DMS 273 (cell line): ENCODE results near the gene HTT.
A peak's percentile ranks its signal among the peaks of the same experiment; 100 is the strongest.

Experiments
- DNase-seq: peaks from one replicate; lab custom pipeline; 2025; ENCODE audit not compliant: unreplicated experiment; lab: John Stamatoyannopoulos, UW

Gene HTT

GRCh38 chr4:3074078-3074845 is at the start of gene HTT, which contains the start of gene HTT-AS:
Gene HTT (plus strand): TSS chr4:3074681. CDS start chr4:3074826, 145 bp downstream.
Gene HTT-AS (minus strand): TSS chr4:3074538.
- peak; percentile 94 for DNase-seq

GRCh38 chr4:3025881-3026280 is 48.6 kb upstream of the HTT start:
- no peak for DNase-seq

DNA sequence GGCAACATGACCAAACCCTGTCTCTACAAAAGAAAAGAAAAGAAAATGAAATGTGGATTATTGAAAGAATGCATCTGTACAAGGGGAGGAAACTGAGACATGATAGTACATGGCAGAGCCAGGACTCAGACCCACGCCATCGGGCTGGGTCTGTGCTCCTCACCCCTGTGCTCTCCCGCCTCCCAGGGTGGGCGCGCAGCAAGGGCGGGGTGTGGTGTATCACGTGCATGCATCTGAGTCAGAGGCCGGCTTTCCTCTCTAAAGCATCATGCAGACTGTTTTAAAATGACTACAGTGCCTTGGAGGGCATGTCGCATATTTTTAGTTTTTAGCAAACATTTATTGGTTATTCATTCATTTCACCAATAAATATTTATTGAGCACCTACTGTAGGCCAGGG is 47.9 kb upstream of the HTT start:
- DNase-seq, result no peak

DNA sequence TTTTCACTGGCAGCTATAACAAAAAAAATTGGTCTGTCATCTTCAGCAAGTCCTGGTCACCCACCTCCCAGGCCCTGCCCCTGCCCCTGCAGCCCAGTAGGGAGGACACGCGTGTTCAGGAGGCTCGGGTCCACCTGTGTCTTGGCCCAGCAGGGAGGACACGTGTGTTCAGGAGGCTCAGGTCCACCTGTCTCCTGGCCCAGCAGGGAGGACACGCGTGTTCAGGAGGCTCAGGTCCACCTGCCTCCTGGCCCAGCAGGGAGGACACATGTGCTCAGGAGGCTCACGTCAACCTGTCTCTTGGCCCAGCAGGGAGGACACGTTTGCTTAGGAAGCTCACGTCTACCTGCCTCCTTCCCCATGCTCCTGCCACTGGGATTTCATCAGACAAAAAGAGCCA is 45.0 kb upstream of the HTT start:
- DNase-seq, result no peak

DNA sequence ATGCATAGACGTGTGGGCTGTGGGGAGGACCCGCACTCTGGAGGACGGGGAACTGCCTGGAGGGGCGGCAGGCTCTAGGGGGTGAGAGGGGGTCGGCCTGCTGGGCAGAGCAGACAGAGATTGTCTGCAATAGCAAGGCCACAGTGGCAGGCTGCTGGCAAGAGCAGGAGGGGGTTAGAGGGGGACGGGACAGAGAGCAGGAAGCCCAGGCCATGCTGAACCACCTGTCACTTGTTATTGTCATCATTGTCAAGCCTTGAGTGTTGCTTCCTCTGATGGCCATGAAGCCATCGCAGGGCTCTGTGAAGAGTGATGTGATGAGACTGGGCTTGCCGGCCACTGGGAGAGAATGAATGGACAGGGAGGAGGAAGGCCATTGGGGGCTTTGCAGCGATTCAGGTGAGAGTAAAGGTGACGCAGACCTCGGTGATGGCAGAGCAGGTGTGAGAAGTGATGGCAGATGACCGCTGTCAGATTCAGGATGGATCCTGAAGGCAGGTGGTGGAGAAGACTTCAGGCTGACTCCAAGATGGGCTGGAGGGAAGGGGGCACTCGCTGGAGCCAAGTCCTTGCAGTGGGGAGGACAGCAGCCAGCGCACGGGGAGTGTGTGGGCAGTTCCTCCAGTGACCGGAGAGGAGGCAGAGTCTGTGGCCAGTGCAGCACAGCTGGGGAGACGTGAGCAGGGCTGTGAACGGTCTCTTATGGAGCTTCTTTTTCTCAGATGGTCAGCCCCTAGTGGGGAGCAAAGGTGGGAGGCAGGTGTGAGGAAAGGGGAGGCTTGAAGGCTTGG is 43.7 kb upstream of the HTT start:
- DNase-seq, result no peak

GRCh38 chr4:3031357-3032082 is 43.0 kb upstream of the HTT start:
- DNase-seq, result no peak

DNA sequence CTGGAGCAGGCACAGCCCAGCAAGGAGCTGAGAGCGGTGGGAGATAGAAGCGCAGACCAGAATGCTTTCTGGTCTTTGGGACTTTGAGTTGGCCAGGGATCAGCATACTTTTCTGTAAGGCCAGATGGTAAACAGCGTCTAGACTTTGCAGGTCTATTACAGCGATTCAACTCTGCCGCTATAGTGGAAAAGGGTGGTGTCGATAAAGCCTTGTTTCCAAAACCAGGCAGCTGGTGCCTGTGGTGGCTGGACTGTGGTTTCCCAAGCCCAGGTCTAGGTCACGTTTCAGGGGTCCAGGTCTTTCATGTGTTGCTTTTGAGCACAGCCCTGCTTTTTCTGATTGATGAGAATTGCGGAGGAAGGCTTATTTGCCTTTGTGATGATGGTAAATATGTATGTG is 40.2 kb upstream of the HTT start:
- DNase-seq, result peak; percentile 43

DNA sequence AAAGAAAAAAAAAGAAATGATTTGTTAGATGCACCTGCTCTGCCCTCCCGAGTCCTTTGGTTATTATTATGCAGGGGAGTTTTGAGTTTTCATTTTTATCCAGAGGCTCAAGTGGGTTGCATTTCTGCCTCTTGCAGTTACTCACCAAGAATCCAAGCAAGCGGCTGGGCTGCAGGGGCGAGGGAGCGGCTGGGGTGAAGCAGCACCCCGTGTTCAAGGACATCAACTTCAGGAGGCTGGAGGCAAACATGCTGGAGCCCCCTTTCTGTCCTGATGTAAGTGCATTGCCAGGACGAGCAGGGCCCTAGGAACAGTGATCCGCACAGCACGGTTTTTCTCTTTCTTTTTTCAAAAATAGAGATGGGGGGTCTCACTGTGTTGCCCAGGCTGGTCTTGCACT is 39.2 kb upstream of the HTT start:
- DNase-seq, result no peak

DNA sequence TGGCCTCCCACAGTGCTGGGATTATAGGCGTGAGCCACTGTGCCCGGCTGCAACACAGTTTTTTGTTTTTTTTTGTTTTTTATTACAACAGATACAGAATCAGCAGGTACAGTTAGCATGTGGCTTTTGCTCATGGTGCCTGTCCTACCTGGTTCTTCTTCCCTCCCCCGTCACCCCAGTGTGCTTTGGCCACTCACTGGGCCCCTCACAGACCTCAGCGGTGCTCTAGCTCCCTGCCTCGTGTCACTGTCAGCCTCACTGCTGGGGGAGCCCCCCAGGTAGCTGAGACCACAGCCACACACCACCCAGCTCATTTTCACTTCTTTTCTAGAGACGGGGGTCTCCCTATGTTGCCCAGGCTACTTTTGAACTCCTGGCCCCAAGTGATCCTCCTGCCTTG is 38.8 kb upstream of the HTT start:
- DNase-seq, result no peak

DNA sequence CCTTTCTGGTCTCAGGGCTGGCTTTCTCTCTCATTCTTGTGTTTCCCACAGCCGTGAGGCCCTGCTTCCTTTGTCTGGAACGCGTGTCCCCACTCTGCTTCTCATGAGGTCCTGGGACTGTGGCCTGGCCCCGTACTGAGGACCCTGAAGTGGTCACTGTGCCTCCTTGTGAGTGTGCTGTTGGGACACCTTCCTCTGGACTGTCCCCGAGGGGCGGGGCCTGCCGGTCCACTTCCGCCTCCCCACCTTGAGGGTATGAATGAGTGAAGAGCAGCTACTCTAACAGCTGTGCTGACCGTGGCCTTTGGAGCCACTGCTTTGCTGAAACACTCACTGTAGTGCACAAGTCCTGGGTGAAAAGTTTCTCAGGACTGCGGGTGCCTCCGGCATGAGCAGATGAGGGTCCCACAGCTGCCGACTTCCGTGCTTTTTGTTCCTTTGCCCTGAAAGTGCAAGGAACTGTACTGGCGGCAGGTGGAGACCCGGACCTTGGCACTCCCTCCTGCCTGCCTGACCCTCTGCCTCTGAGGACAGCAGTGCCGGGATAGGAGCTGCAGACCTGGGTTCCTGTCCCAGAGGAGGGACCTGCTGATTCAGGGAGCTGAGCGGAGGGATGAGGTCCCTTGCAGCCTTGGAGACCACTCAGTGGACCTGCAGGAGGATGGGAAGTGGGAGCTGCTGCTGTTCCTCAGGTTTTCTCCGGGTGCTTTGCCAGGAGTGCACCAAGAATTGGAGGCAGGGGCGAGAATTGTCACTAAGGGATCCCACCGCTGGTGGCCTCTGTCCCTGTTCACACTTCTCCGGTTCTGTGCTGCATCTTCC is 38.1 kb upstream of the HTT start:
- no peak for DNase-seq

GRCh38 chr4:3037957-3038461 is 36.5 kb upstream of the HTT start:
- peak; percentile 48 for DNase-seq

GRCh38 chr4:3039706-3040366 is 34.6 kb upstream of the HTT start:
- no peak for DNase-seq

GRCh38 chr4:3040452-3041191 is 33.9 kb upstream of the HTT start:
- DNase-seq, result no peak

DNA sequence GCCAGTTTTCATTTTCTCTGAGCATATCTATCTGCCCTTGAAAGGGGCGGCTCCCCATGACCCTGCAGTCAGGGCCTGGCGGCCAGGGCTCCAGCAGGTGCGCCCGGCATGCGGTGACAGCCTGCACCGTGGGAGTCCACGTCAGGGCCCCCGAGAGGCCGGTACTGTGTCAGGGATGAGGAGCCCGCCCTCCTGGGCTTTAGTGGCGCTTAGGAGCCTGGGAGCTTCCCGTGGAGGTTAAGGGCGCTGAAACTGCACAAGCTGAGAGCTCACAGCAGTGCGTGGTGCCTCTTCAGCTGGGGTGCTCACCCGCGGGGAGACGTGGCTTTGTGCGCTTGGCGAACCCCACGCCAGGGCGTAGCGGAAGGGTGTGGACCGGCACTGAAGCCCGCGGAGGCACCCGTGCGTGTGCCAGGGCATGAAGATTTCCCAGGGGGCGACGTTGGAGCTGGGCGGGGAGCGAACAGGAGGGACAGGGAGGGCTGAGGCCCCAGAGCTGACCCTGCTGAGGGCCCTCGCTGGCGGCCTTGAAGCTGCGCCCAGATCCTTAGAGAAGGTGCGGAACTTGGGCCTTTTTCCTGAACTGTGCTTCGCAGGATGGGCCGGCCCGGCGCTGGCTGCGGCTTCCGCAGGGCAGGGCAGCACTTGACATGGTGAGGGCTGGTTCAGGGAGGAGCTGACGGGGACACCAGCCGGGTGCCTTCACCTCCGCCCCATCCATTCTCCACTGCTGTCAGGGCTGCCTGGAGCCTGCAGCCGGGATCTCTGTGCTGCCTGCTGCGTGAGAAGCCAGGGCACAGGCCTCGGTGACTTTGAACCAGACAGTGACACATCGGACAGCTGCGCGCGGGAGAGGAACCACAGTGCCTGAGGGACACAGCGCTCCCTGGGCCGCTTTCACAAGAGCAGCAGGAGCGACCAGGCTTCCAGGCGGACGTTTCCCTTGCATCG is 33.0 kb upstream of the HTT start:
- no peak for DNase-seq

DNA sequence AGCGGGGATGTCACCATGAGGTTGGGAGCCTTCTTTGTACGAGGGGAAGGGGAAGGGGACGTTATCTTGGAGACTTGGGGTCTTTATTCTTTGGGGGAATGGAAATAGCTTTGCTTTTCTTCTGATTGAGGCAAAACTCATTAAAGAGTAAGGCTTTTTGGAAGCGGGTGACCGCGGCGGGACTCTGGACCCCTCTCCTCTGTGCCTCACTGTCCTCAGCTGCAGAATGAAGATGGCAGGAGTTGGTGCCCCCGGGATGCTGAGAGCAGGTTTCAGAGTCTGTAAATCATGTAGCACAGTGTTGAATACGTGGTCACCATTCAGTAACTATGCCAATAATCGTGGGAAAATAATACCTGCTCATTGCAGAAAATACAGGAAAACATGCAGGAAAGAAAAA is 32.3 kb upstream of the HTT start:
- DNase-seq, result no peak

DNA sequence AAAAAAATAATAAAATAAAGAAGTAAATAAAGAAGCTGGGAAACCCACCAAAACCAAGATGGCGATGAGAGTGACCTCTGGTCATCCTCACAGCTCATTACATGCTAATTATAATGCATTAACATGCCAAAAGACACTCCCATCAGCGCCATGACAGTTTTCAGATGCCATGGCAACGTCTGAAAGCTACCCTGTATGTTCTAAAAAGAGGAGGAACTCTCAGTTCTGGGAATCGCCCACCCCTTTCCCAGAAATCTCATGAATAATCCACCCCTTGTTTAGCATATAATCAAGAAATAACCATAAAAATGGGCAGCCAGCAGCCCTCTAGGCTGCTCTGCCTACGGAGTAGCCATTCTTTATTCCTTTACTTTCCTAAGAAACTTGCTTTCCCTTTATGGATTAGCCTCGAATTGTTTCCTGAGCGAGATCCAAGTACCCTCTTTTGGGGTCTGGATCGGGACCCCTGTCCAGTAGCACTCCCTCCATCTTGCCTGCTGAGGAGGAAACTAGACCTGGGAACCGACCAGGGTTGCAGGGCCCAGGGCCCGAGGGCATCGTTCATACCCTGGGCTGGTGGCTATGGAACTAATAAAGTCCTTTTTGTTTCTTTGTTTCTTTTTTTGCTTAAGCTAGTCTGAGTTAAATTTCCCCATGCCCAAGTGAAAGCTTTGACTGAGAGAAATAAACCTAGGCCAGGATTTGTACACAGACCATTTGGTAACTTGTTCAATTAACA is 31.0 kb upstream of the HTT start:
- DNase-seq, result no peak
